Transverse colon (tissue), 4 donors: ENCODE data around the gene SLTM. TPM values are rescaled to one million over a fixed set of nuclear protein-coding genes. Genes with fewer than 3 reads are reported as not detected.

ENCODE experiments used
- DNase-seq: peaks from one replicate; pipeline ENCODE4 v3.0.0-alpha.2; 2019
- H3K27ac ChIP-seq, 4 donors: fragments of 200-600 bp; sonication (generic); 2 replicates each; pipeline ENCODE4 v1.5.1; 2016 to 2018; ENCODE audit warnings: inconsistent platforms in 4 of 4
- H3K27me3 ChIP-seq: fragments of 200-600 bp; sonication (generic); 2 replicates; pipeline ENCODE4 v1.5.1; 2017; ENCODE audit warnings: inconsistent platforms
- H3K36me3 ChIP-seq, 4 donors: fragments of 200-600 bp; sonication (generic); 2 replicates each; pipeline ENCODE4 v1.5.1; 2017 to 2019; ENCODE audit warnings: inconsistent platforms in 4 of 4
- H3K4me1 ChIP-seq, 4 donors: fragments of 200-600 bp; sonication (generic); 2 replicates each; pipeline ENCODE4 v1.5.1; 2017 to 2020; ENCODE audit warnings: inconsistent platforms in 4 of 4
- H3K4me3 ChIP-seq, 4 donors: fragments of 200-600 bp; sonication (generic); 1 replicate in 1 of 4; 2 replicates in 3 of 4; pipeline versions ENCODE4 v1.5.1 to v1.6.1; 2017 to 2019; ENCODE audit warnings: inconsistent platforms in 4 of 4
- H3K9me3 ChIP-seq, 2 donors: fragments of 200-600 bp; sonication (generic); 2 replicates each; pipeline ENCODE4 v1.5.1; 2017 to 2019; ENCODE audit warnings: inconsistent platforms in 2 of 2
- EP300 ChIP-seq: sonication (generic); formaldehyde crosslinking; IDR thresholded peaks from one replicate; pipeline ENCODE4 v1.6.1; 2017; ENCODE audit warnings: antibody characterized with exemption, low read depth
- POLR2A ChIP-seq: fragments of 450-650 bp; IDR thresholded peaks from one replicate; pipeline ENCODE4 v1.6.1; 2016; ENCODE audit warnings: antibody characterized with exemption, mild to moderate bottlenecking, moderate library complexity
- POLR2AphosphoS5 ChIP-seq, 3 donors: sonication (generic); formaldehyde crosslinking; IDR thresholded peaks; one replicate each; pipeline ENCODE4 v1.6.1; 2016; ENCODE audit warnings: antibody characterized with exemption in 3 of 3
- WGBS, 2 donors: methylation state at CpG; one replicate each; pipeline ENCODE4 v1.1.5; 2018; ENCODE audit warnings: low coverage in 1 of 2; 5-methylcytosine and 5-hydroxymethylcytosine counted together
- in situ Hi-C, 4 donors: fragments of 200-750 bp; cut with MboI; loops; one replicate each; pipeline versions ENCODE4 v1.15.0 to v1.15.1; 2017; ENCODE audit warnings: low sequenced_read_pairs in 3 of 4, low pct_ligation_motif_present in 1 of 4, low pct_unique_long_range_greater_than_20kb in 1 of 4
- intact Hi-C: fragments of 100-400 bp; cut with DNase I; formaldehyde crosslinking; loops from one replicate; pipeline ENCODE4 v1.15.1; 2023; ENCODE audit warnings: low total_unique reads
- total RNA-seq, 4 donors: library from RNA; depleted of rRNA; stranded (reverse); fragments of >200 nt; gene quantifications; one replicate each; pipeline ENCODE4 v1.1.0, GENCODE V29; 2016
- TF ChIP-seq, protein P1 (sequence below), 5 experiments: fragments of 200-600 bp in 3 of 5; fragments of 450-650 bp in 2 of 5; sonication (generic) in 3 of 5; IDR thresholded peaks; 1 replicate in 2 of 5; 2 replicates in 3 of 5; pipeline ENCODE4 v1.5.1; 2016 to 2017; ENCODE audit warnings: antibody characterized with exemption in 5 of 5, inconsistent platforms in 3 of 5, mild to moderate bottlenecking in 2 of 5, moderate library complexity in 1 of 5

SLTM gene
- total RNA-seq, 4 donors from 2014 or later: 91.9 to 447 (median 143) TPM

DNA sequence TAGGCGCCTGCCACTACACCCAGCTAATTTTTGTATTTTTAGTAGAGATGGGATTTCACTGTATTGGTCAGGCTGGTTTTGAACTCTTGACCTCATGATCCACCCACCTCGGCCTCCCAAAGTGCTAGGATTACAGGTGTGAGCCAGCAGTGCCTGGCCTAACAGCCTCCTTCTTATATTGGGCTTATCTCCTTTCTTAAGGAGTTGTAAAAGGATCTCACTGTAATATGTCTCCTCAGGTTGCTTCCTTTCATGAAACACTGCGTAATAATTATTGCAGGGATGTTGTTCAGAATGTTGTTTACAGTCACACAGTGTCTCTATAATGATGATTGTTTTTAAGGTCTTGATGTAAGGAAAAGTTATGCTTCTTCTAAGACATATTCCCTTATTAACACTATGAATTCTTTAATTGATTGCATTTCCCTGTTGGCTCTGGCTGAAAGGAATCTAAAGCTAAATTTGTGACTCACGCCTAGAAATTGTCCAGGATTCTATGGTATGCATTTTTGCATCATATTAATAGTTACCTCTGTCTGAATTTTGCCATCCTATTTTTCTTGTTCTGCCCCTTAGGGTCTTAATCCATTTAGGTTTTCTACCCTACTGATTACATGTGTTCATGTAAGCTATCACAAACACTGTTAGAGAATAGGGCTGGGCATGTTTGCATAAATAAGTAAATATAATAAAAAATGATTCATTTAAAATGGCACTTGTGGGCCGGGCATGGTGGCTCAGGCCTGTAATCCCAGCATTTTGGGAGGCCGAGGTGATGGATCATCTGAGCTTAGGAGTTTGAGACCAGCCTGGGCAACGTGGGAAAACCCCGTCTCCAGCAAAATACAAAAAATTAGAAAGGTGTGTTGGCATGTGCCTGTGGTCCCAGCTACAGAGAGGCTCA is 29.4 kb upstream of the SLTM start:
- Histone ChIP-seq H3K9me3 (no peaks in the 10 kb centered on the region), H3K36me3 (no peaks in the 10 kb centered on the region), H3K27ac (no peak overlapping the region), H3K4me1 (peaks cover 0 to 9% (median 2%) of the 10 kb centered on the region in 4 donors), H3K4me3 (no peak overlapping the region), H3K27me3 (no peaks in the 10 kb centered on the region)
- TF ChIP-seq EP300: no peak
- TF ChIP-seq POLR2AphosphoS5 (IDR thresholded peaks at IDR 0.05): no peak
- TF ChIP-seq, protein P1, sequence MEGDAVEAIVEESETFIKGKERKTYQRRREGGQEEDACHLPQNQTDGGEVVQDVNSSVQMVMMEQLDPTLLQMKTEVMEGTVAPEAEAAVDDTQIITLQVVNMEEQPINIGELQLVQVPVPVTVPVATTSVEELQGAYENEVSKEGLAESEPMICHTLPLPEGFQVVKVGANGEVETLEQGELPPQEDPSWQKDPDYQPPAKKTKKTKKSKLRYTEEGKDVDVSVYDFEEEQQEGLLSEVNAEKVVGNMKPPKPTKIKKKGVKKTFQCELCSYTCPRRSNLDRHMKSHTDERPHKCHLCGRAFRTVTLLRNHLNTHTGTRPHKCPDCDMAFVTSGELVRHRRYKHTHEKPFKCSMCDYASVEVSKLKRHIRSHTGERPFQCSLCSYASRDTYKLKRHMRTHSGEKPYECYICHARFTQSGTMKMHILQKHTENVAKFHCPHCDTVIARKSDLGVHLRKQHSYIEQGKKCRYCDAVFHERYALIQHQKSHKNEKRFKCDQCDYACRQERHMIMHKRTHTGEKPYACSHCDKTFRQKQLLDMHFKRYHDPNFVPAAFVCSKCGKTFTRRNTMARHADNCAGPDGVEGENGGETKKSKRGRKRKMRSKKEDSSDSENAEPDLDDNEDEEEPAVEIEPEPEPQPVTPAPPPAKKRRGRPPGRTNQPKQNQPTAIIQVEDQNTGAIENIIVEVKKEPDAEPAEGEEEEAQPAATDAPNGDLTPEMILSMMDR (IDR thresholded peaks at IDR 0.05): no peak
- TF ChIP-seq POLR2A: no peak
- intact Hi-C loops (no loop called here), in situ Hi-C loops (loop anchor here in 1 of 4 donors (25.0 kb wide), 1 partner anchor 674 kb away; no protein-coding TSS in a partner anchor)
- WGBS, 2 donors: 60 to 78% methylated on average over 5 to 8 of the region's 8 CpGs
- DNase-seq: no peak

DNA sequence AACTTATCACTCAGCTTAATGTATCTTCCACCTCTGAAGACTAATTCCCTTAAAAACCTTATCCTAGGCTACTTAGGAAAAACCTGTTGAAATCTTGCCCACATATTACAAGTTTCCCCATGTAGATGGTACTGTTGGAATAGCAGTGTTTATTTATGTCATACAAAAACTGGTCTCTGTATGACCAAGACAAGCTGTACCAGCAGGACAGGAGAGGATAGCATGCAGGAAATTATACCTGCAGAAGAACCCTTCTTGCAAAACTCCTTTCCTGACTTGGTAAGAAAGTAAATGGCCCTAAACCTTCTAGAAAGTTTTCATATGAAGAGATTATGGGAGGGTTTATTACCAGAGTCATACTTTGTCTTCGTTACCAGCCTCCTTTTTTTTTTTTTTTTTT is 28.7 kb upstream of the SLTM start:
- intact Hi-C loops (no loop called here), in situ Hi-C loops (loop anchor here in 1 of 4 donors (25.0 kb wide), 1 partner anchor 675 kb away; no protein-coding TSS in a partner anchor)
- DNase-seq: no peak
- Histone ChIP-seq H3K4me3 (no peak overlapping the region), H3K27me3 (no peaks in the 10 kb centered on the region), H3K9me3 (no peaks in the 10 kb centered on the region), H3K4me1 (peaks cover 0 to 9% (median 2%) of the 10 kb centered on the region in 4 donors), H3K36me3 (no peaks in the 10 kb centered on the region), H3K27ac (no peak overlapping the region)
- TF ChIP-seq POLR2AphosphoS5 (IDR thresholded peaks at IDR 0.05) (no peak), EP300 (no peak), POLR2A (no peak)
- TF ChIP-seq, protein P1 (IDR thresholded peaks at IDR 0.05): no peak
- WGBS, 2 donors: 33 to 58% methylated on average over 1 of the region's 1 CpG

DNA sequence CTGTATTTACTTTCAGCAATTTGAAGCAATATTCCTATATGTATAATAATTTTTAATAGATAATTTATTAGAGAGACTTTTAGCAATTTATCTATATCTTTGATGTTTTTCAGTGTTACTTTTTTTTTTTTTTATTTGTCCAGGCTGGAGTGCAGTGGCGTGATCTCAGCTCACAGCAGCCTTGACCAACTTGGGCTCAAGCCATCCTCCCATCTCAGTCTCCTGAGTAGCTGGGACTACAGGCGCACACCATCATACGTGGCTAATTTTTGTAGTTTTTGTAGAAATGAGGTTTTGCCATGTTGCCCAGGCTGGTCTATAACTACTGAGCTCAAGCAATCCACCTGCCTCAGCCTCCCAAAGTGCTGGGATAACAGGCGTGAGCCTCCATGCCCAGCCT is 25.3 kb upstream of the SLTM start:
- intact Hi-C loops (no loop called here), in situ Hi-C loops (loop anchor here in 1 of 4 donors (25.0 kb wide), 1 partner anchor 678 kb away; no protein-coding TSS in a partner anchor)
- Histone ChIP-seq H3K9me3 (no peaks in the 10 kb centered on the region), H3K36me3 (no peaks in the 10 kb centered on the region), H3K27ac (no peak overlapping the region), H3K4me1 (peaks cover 0 to 9% (median 2%) of the 10 kb centered on the region in 4 donors), H3K4me3 (no peak overlapping the region), H3K27me3 (no peaks in the 10 kb centered on the region)
- no peak for TF ChIP-seq POLR2AphosphoS5 (IDR thresholded peaks at IDR 0.05)
- TF ChIP-seq, protein P1 (IDR thresholded peaks at IDR 0.05): no peak
- no peak for TF ChIP-seq EP300
- no peak for TF ChIP-seq POLR2A
- no peak for DNase-seq
- 83 to 95% methylated on average over 4 of the region's 4 CpGs for WGBS, 2 donors

DNA sequence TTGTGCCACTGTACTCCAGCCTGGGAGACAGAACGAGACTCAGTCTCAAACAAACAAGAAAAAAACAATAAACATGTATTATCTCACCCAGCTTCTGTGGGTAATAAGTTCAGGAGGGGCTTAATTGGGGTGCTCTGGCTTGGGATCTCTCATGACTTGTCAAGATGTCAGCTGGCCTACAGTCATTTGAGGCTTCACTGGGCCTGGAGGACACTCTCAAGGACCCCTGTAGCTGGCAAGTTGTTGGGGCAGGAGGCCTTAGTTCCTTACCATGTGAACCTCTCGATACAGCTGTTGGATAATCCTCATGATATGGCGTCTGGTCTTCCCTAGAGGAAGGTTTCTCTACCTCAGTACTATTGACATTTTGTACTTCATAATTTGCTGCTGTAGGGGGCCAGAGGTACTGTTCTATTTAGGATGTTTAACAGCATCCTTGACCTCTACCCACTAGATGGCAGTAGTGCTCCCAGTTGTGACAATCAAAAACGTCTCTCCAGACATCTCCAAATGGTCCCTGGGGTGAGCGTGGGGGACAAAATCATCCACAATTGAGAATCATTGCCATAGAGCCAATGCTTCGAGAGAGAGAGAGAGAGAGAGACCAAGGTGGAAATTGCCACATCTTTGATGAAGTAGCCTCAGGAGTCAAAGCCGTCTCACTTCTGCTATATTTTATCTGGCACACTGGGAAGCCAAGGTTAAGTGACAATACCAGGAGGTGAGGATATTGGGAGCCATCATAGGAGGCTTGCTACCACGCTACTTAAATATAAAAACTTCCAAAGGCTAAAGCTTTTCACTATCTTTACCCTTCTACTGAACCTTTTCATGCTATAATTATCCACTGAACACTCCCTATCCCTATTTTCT is 23.9 kb upstream of the SLTM start:
- in situ Hi-C loops (loop anchor here in 1 of 4 donors (25.0 kb wide), 1 partner anchor 680 kb away; no protein-coding TSS in a partner anchor), intact Hi-C loops (no loop called here)
- DNase-seq: peak; percentile 48
- no peaks in the 10 kb centered on the region for H3K27me3 ChIP-seq
- 12 to 31% methylated on average over 3 to 8 of the region's 8 CpGs for WGBS, 2 donors
- H3K36me3 ChIP-seq: no peaks in the 10 kb centered on the region
- TF ChIP-seq, protein P1 (IDR thresholded peaks at IDR 0.05): peak; percentile 54 to 79 (median 70)
- no peak for TF ChIP-seq POLR2AphosphoS5 (IDR thresholded peaks at IDR 0.05)
- peaks cover 0 to 7% (median under 1%) of the 10 kb centered on the region in 4 donors for H3K4me1 ChIP-seq
- H3K27ac ChIP-seq: no peak overlapping the region
- H3K9me3 ChIP-seq: no peaks in the 10 kb centered on the region
- H3K4me3 ChIP-seq: no peak overlapping the region
